ENCODE results near the gene USP50. TPM values are rescaled to one million over a fixed set of nuclear protein-coding genes. Genes with fewer than 3 reads are reported as not detected.

The USP50 gene
- total and polyA plus RNA-seq, 2 of the 13 experiments (the other 11 are each of a cell fraction or from before 2014, with no cell fraction given): 0.86 TPM; not detected in 1

GRCh38 chr15:50549326-50549725 lies 2.9 kb upstream of the USP50 start (continued):
- TF ChIP-seq ZNF550 (CRISPR knock-in tag; IDR thresholded peaks at IDR 0.05; ENCODE audit: borderline replicate concordance): no peak
- TF ChIP-seq ETS1 (CRISPR knock-in tag; IDR thresholded peaks at IDR 0.05): no peak
- no peak for TF ChIP-seq CBFB (CRISPR knock-in tag; IDR thresholded peaks at IDR 0.05)
- no peak for TF ChIP-seq KDM4B (CRISPR knock-in tag; IDR thresholded peaks at IDR 0.05)
- no peak for TF ChIP-seq KLF16 (CRISPR knock-in tag; IDR thresholded peaks at IDR 0.05)
- no peak for TF ChIP-seq GABPB1 (CRISPR knock-in tag; IDR thresholded peaks at IDR 0.05)
- TF ChIP-seq ZBTB7B (CRISPR knock-in tag; IDR thresholded peaks at IDR 0.05): no peak

GRCh38 chr15:50544368-50544767 lies 2.1 kb downstream of the USP50 start:
- in situ Hi-C loops (cut with HindIII; ENCODE audit: extremely low pct_ligation_motif_present, low pct_unique_long_range_greater_than_20kb) (no loop called here), intact Hi-C loops (cut with micrococcal nuclease; ENCODE audit: unreplicated experiment) (no loop called here)
- Histone ChIP-seq H3K27me3 (ENCODE audit: control insufficient read depth in 1 of 2, insufficient read depth in 2 of 2, low read length in 2 of 2) (no peaks in the 10 kb centered on the region; a peak in 1 of 5 replicates), H3K9ac (ENCODE audit: insufficient read depth, low read depth, low read length) (no peak overlapping the region), H3K79me2 (ENCODE audit: insufficient read depth, low read length) (no peaks in the 10 kb centered on the region), H3K9me3 (ENCODE audit: low read length) (no peaks in the 10 kb centered on the region), H3K4me3 (replicated peaks in 1 of 3; ENCODE audit: insufficient read depth in 1 of 3, low read depth in 2 of 3, low read length in 3 of 3) (no peak overlapping the region), H3K27ac (ENCODE audit: extremely low read length, insufficient read depth, low read length) (no peak overlapping the region), H2AFZ (ENCODE audit: low read length) (no peak overlapping the region), H4K20me1 (ENCODE audit: insufficient read depth, low read length) (no peaks in the 10 kb centered on the region), H3K36me3 (replicated peaks in 1 of 2; ENCODE audit: control insufficient read depth in 1 of 2, insufficient read depth in 2 of 2, low read length in 2 of 2) (no peaks in the 10 kb centered on the region), H3K4me2 (ENCODE audit: low read depth, low read length) (no peak overlapping the region), H3K4me1 (ENCODE audit: insufficient read depth, low read length) (peaks cover 24% of the 10 kb centered on the region)
- CTCF ChIA-PET (ENCODE audit: low intra/inter-chr PET ratio, low total read pairs): no interaction called here
- 96% methylated on average over 5 of the region's 5 CpGs for WGBS (ENCODE audit: low lambda C conversion rate)
- DNase-seq (ENCODE audit: low spot score): no peak
- TF ChIP-seq ZNF34 (CRISPR knock-in tag; IDR thresholded peaks at IDR 0.05; ENCODE audit: borderline replicate concordance) (no peak), ZNF850 (CRISPR knock-in tag; conservative IDR thresholded peaks at IDR 0.05) (no peak), ZNF280D (CRISPR knock-in tag; IDR thresholded peaks at IDR 0.05) (no peak), ZNF576 (CRISPR knock-in tag; IDR thresholded peaks at IDR 0.05) (no peak), ZEB1 (IDR thresholded peaks at IDR 0.05; ENCODE audit: insufficient replicate concordance, low read depth) (no peak), NRL (CRISPR knock-in tag; IDR thresholded peaks at IDR 0.05; ENCODE audit: borderline replicate concordance) (no peak), ZNF136 (CRISPR knock-in tag; IDR thresholded peaks at IDR 0.05; ENCODE audit: low read depth) (no peak)
- no peak for FAIRE-seq
- POLR2A ChIA-PET: no interaction called here
- ATAC-seq: no peak
- BruUV-seq (replicated peaks): no TSS peak
